Measurements from ENCODE around the gene GGN.
"Not testable (repeated sequence)": the region's sequence is repeated elsewhere in the genome, so short reads cannot be mapped to it uniquely, and the experiment has no call there.

GGN gene, protein sequence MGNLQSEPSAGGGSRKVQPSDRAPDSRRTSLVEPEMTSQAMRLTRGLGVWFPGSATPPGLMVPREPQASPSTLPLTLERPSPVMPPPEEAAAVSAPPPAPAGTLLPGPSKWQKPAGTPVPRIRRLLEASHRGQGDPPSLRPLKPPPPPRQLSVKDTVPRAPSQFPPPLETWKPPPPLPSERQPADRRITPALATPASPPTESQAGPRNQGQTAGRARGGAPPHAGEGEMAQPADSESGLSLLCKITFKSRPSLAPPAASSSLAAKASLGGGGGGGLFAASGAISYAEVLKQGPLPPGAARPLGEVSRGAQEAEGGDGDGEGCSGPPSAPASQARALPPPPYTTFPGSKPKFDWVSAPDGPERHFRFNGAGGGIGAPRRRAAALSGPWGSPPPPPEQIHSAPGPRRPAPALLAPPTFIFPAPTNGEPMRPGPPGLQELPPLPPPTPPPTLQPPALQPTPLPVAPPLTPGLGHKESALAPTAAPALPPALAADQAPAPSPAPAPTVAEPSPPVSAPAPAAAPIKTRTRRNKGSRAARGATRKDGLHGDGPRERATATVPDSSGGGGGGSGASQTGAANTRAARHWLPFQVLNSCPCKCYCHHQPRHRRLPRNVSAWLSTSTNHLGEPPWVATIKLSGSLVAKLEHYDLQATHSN

DNA sequence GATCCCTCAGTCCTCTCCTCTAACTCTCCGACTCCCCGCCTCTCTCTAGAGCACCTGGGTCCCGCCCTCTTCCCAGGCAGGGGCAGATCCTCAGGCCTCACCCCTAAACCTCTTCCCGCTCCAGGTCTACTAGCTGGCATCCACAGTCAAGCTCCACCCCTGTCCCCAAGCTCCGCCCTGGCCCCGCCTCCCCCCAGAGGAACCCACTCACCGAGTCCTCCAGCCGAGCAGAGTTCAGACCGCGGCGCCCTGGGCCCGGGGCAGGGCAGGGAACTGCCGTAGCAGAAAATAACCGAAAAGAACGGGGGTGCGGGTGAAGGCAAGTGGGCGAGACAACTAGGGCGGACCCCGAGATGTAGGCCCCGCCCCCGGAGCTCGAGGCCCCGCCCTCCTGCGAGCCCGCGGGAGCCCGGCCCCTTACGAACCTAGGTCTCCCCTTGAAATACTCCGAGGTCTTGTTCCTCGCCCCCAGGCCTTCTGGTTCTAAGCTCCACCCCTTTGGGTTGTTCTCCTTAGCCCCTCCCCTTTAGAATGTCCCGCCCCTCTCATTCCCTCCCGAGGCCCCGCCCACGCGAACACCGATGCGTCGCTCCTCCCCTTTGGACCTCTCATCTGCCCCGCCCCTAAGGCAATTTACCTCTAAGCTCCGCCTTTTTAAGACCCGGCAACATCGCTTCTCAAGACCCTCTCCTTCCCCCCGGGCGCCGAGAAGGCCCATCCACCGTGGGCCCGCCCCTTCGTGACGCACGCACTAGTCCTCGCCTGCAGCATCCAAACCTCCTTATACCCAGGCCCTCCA, at the start of gene GGN:
TSS of gene GGN (minus strand) at position 485 of the 799 bp plus-strand sequence. CDS start 773 bp downstream, outside the sequence.
- FAIRE-seq = peak; percentile 89

DNA sequence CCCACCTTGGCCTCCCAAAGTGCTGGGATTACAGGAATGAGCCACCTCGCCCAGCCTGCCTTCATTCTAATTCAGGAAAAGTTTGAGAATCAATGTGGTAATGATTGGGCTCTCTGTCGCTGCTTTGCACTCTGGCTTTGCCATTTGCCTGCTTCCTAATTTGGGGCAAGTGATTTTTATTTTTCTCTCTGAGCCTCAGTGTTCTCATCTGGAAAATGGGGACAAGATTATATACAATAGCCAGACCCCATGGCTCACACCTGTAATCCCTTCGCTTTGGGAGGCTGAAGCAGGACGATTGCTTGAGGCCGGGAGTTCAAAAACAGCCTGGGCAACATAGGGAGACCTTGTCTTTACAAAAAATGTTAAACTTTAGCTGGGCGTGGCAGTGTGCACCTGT, 49.5 kb upstream of the GGN start:
- FAIRE-seq = no peak

DNA sequence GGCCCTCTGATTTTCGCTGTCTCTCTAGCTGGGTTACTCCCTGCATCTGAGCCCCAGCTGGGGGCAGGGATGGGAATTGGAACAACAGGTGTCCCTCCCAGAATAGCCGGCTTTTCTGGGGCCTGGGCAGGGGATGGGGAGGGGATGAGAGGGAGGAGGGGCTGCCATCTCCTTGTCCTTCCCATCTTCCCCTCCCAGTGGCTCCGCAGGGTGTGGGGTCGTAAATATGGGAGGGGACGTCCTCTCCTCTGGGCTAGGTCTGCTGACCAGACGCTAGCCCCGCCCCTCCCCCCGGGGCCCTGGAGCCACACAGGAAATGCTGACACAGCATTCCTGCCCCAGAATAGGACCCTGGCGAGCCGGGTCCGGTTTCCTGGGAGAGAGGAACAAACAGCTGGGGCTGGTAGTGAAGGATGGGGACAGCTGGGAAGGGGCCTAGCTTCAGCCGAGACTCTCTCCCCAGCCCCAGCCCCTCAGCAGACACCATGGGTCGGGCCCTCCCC, 46.8 kb upstream of the GGN start:
- no peak for FAIRE-seq

DNA sequence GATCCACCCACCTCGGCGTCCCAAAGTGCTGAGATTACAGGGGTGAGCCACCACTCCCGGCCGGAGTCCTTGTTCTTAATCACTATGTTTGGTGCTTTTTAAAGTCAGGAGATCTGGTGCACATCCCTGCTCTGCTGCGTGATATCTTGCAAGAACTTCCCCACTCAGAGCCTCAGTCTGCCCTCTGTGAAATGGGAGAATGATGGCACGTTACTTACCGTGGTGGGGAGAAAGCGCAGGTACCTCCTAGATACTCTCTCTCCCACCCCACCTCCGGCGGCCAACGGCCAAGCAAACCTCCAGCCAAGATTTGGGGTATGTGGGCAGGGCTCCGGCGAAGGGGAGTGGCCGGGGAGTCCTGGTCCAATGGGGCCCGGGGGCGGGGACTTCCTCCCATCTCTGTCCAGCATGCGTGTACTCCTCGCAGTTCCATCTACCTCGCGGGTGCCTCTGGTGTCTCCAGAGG, 45.5 kb upstream of the GGN start, which contains the start of gene RYR1:
TSS of gene RYR1 (plus strand) at position 424 of the 466 bp plus-strand sequence. CDS start 139 bp downstream, outside the sequence.
- FAIRE-seq = no peak

DNA sequence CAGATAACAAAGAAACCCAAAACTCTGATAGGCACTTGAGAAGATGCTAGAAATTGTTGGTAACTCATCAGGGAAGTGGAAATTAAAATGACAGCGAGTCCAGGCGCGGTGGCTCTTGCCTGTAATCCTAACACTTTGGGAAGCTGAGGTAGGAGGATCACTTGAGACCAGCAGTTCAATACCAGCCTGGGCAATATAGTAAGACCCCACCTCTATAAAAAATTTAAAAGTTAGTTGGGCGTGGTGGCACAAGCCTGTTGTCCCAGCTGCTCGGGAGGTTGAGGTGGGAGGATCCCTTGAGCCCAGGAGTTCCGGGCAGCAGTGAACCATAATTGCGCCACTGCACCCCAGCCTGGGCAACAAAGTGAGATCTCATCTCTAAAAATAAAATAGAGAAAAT, 43.1 kb upstream of the GGN start:
- FAIRE-seq = no peak

DNA sequence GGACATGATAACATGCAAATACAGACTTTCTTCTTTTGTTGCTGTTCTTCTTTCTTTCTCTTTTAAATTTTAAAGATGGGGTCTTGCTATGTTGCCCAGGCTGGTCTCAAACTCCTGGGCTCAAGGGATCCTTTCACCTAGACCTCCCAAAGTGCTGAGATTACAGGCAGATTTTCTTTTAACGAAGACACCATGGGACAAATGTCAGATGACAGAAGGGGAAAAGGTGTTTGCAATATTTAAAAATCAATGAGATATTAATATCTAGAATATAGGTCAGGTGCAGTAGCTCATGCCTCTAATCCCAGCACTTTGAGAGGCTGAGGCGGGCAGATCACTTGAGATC, 42.0 kb upstream of the GGN start:
- no peak for FAIRE-seq

DNA sequence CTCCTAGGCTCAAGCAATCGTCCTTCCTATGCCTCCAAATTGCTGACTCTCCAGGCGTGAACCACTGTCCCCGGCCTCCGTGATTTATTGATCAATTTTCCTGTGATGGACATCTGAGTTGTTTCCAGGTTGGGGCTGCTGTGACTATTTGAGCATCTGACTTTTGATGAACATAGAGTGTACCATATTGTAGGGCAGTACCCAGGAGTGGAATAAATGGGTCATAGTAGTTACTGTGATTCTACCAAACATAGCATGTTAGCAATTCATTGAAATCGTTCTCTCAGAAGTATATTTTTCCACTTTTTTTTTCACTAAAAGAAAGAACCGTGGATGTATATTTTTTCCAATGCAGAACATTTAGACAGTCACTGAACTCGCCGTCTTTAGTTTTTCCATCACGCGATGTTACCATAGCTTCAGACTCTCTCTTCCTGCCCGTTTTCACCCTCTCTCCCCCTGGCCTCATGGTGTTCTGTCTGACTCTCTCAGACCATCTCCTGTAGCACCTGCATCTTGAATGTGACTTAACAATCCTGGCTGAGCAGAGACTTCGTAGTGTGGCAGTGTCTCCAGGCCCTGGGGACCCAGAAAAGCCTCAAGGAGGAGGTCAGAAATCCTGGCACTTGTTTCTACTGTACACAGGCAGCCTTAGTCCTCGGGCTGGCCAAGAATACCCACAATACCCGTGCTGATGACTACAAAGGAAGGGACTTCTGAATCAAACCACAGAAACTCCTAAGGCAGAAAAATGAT, 41.4 kb upstream of the GGN start:
- FAIRE-seq = no peak

DNA sequence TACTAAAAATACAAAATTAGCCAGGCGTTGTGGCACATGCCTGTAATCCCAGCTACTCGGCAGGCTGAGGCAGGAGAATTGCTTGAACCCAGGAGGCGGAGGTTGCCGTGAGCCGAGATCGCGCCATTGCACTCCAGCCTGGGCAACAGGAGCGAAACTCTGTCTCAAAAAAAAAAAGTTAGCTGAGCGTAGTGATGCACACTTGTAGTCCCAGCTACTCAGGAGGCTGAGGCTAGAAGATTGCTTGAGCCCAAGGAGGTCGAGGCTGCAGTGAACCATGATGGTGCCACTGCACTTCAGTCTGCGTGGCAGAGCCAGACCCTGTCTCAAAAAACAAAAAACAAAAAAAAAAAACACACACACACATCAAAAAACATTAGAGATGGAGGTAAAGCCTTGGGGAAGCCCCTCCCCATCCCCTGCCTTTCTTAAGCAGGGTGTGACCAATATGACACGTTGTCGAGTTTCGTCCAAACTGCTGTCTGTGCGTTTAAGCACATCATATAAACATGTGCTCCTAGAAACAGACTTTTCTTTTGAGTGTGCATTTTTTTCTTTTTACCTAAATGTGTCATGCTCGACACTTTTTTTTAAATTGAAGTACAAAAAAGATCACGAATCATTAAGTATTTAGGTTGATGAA, 39.3 kb upstream of the GGN start:
- FAIRE-seq = not testable (repeated sequence)

DNA sequence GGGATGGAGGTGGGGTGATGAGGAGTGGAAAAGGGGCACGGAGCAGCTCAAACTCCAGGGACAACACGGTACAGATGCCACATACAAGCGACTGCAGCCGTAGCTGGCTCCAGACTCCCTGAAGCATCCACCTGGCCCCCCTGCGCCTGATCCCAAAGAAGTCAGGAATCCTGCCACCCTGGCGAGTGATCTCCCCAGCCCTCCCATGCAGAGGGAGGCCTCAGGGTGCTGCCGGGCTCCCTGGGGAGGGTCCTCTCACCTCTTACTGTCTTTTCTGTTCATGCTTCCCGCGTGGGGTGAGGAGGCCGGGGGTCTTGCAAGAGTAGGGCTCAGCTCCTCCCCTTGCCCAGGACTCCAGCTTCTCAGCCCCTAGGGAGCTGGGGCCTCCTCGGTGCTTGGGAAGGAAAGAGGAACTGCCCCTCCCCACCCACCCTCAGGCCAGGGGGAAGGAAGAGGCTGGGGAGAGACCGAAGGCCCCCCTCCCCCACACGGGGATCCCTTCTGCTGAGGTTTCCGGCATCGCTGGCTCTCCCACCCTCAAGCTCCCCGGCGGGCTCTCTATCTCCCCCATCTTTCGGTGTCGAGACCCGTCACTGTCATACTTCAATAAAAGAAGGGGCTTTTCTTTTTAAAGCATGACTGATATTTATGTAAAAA, 38.1 kb upstream of the GGN start, which contains the start of gene RASGRP4:
TSS of gene RASGRP4 (minus strand) at position 410 of the 657 bp plus-strand sequence. CDS start at position 282, 128 bp downstream.
- no peak for FAIRE-seq

DNA sequence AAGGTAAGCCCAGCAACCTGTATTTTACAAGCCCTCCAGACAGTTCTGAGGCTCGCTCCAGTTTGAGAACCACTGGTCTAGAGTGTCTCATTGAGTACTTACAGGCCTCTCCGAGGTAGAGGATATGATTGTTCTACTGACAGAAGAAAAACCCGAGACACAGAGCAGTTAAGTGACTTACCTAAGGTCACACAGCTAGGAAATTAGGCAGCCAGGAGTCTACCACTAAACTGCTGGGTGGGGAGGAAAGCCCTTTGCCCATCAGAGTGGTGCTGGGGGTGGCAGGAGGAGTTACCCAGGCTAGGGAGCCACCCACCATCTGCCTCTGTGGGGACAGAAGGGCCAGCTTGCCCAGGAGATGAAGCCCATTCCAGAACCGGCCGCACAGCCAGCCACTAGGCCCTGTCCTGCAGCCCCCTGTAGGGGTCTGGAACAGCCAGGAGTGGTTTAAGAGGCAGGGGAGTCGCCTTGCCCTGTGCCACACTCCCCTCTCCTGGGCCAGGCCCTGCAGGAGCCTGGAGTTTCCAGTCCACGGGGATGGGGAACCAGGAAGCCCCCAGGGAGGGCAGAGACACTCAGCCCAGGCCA, 37.5 kb upstream of the GGN start:
- no peak for FAIRE-seq

DNA sequence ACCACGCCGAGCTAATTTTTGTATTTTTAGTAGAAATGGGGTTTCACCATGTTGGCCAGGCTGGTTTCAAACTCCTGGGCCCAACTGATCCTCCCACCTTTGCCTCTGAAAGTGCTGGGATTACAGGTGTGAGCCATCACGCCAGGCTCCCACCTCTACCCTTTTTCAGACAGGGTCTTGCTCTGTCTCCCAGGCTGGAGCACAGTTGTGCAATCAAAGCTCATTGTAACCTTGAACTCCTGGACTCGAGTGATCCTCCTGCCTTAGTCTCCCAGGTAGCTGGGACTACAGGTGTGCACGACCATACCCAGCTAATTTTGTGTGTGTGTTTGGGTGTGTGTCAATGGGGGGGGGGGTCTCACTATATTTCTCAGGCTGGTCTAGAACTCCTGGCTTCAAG, 36.4 kb upstream of the GGN start:
- FAIRE-seq = no peak

DNA sequence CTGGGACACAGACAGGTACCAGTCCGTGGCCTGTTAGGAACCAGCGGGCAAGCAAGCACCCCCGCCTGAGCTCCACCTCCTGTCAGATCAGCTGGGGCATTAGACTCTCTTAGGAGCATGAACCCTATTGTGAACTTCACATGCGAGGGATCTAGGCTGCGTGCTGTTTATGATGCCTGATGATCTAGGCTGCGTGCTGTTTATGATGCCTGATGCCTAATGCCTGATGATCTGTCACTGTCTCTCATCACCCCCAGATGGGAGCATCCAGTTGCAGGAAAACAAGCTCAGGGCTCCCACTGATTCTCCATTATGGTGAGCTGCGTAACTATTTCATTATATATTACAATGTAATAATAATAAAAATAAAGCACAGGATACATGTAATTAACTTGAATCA, 34.6 kb upstream of the GGN start:
- FAIRE-seq = no peak

DNA sequence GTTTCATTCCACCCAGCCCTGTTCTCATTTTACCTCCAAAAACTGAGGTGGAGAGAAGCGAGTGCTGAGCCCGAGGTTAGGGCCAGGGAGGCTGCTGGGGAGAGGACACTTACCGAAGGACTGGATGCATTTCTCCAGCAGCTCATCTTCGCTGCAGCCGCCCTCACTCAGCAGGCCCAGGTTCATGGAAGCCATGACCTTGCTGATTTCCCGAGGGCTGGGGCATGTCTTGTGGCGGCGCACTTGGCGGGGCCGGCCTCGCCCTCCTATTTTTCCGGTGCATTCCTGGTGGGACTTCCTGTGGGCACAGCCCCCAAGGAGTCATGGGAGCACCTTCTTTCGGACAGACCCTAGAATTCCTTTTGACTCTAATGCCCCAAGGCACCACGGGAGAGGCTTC, 34.0 kb upstream of the GGN start:
- FAIRE-seq = no peak

DNA sequence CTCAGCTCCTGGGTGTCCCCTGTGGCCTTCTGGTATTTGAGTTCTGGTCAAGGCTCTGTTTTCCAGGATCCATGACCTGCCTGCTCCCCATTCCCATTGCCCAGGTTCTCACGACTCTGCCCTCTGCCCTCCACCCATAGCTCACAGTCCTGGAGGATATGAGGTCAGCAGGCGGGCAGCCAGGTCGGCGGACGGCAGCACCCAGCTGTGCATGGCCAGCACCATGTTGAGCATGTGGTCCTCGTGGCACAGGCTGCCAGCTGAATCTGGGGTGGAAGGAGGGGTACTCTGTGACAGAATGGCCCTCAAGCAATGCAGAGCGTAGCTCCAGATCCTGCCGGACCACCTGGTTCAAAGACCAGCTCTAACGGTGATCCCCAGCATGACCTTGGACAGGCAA, 33.1 kb upstream of the GGN start:
- no peak for FAIRE-seq

DNA sequence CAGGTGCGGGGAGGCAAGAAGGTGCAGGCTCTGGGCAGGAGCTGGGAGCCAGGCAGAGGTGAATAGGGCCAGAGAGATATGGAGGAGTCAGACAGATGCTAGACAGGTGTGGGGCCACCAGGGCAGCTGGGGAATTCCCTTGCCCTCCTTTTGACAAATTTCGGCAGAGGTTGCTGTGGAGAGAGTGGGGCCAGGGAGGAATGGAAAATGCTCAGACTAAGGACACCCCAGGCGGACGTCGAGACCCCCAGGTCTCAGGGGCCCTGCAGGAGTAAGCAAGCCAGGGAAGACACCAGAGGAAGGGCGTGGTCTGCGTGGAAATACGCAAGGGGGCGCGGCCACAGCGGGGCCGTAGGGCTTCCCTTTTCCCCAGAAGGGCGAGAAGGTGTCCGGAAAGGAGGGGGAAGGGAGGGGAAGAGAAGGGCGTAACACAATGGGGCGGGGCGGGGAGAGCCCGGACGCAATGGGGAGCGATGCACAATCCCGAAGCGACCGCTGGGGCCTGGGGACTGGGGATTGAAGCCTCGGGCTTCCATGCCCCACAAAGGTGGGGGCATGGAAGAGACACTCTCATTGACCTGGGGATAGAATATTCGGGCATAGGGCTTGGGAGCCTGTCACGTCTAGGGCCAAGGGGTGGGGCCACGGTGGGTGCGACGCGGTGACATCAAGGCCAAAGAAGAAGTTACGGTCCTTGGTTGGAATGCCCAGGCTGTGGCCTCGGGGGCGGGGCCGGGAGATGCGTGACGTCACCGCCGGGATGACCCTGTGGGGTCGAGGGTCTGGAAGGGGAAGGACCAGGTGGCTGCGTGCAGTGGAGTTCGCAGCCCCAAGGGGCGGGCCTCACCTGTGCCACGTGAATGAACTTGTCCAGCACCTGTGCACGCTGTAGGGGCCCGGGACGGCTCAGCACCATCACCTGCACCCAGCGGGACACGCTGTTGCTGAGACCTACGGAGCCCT, 30.0 kb upstream of the GGN start:
- FAIRE-seq = no peak

DNA sequence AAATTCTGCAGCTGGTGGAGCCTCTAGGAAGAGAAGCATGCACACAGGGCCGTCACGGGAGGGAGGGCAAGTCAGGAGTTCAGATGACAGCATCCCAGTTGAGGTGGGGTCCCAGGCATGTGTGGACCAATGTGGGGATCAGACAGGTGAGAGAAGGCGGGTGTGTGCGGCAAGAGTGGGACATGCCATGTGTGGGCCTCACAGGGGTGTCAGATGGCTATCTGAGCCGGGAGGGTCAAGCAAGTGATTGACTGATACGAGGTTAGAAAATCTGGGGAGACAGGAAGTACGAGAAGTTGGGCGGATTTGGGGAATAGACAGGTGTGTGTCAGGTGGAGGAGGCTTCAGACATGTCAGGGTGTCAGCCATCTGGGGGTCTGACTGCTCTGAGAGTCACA, 29.3 kb upstream of the GGN start:
- no peak for FAIRE-seq

DNA sequence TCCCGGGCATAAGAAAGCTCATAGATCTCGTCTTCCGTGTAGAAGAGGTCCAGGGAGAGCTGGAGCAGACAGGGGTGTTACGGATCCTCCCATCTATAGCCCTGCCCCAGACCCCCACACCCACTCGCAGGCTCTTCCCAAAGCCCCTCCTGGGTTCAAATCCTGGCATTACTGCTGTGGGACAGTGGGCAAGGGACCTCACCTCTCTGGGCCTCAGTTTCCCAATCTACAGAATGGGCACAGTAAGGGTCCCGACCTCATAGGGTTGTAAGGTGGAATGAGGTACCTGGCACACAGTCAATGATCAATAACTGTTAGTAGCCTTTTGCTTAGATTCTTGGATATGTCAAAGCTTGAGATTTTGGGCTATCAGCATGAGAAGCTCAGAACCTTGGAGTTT, 25.6 kb upstream of the GGN start:
- FAIRE-seq = no peak

DNA sequence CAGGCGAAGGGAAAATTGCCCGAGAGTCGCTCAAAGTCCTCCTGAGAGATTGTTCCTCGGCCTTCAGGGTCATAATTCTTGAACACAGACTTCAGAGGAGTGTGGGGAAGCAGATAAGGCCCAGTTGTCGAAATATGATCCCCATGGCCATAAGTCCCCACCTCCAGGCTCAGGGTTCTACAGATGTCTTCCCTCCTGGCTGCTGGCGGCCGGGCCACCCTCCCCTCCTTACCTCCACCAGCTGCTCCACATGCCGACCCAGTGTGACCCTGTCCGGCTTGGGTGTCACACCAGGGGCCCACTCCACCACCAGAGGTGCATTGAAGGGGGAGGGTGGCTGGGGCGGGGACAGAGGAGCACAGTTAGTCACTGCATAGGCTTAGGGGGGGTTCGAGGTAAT, 25.1 kb upstream of the GGN start:
- FAIRE-seq = no peak

DNA sequence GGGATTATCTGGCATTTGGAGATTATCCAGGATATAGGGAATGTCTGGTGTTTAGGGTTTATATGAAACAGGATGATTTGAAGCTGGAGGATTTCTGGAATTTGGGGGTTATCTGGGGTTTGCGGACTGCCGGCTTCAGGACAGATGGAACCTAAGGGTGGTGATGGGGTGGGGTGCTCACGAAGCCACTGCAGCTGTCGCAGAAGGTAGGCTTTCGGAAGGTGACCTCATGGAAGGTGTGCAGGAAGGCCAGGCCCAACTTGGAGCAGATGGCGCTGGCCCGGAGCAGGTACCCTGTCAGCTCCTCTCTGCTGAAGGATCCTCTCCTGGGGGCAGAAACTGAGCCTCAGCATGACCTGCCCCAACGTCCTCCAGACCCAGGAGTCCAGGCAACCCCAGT, 24.7 kb upstream of the GGN start:
- FAIRE-seq = no peak

DNA sequence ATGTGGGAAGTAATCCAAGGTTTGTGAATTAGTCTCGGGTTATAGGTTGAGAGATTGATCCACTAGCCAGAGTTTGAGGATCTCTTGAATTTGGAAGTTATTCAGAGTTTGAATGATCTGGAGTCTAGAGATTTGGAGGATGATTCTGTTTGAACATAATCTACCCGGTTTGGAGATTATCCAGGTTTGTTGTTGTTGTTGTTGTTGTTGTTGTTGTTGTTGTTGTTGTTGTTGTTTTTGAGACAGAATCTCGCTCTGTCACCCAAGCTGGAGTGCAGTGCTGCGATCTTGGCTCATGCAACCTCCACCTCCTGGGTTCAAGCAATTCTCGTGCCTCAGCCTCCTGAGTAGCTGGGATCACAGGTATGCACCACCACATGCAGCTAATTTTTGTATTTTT, 24.1 kb upstream of the GGN start:
- FAIRE-seq = not testable (repeated sequence)
